Sigmoid colon (tissue), 7 donors: ENCODE data around the gene LENG9. TPM values are rescaled to one million over a fixed set of nuclear protein-coding genes. Genes with fewer than 3 reads are reported as not detected.
"Not testable (repeated sequence)": the region's sequence is repeated elsewhere in the genome, so short reads cannot be mapped to it uniquely, and the experiment has no call there.

ENCODE experiments used
- DNase-seq: peaks from one replicate; pipeline ENCODE4 v3.0.0-alpha.2; 2019
- H3K27ac ChIP-seq, 4 donors: fragments of 200-600 bp; sonication (generic); one replicate each; pipeline ENCODE4 v1.5.1; 2016 to 2019; ENCODE audit warnings: mild to moderate bottlenecking in 1 of 4
- H3K27me3 ChIP-seq, 3 donors: fragments of 200-600 bp; sonication (generic); one replicate each; pipeline ENCODE4 v1.5.1; 2019; ENCODE audit warnings: mild to moderate bottlenecking in 1 of 3
- H3K36me3 ChIP-seq, 4 donors: fragments of 200-600 bp; sonication (generic); one replicate each; pipeline ENCODE4 v1.5.1; 2016 to 2019
- H3K4me1 ChIP-seq, 4 donors: fragments of 200-600 bp; sonication (generic); one replicate each; pipeline ENCODE4 v1.5.1; 2017 to 2019
- H3K4me3 ChIP-seq, 4 donors: fragments of 200-600 bp; sonication (generic); one replicate each; pipeline ENCODE4 v1.5.1; 2017 to 2019; ENCODE audit warnings: mild to moderate bottlenecking in 2 of 4, moderate library complexity in 1 of 4
- H3K9me3 ChIP-seq, 4 donors: fragments of 200-600 bp in 3 of 4; sonication (generic) in 3 of 4; one replicate each; pipeline versions ENCODE4 v1.5.1 to v1.6.1; 2013 to 2019
- CTCF ChIP-seq, 4 experiments: fragments of 450-650 bp in 3 of 4; fragments of 200-600 bp in 1 of 4; IDR thresholded peaks; one replicate each; pipeline ENCODE4 v1.5.1; 2016 to 2019; ENCODE audit warnings: antibody characterized with exemption in 4 of 4, mild to moderate bottlenecking in 3 of 4, moderate library complexity in 2 of 4
- EP300 ChIP-seq, 4 donors: sonication (generic); formaldehyde crosslinking; IDR thresholded peaks; one replicate each; pipeline ENCODE4 v1.6.1; 2017; ENCODE audit warnings: antibody characterized with exemption in 4 of 4
- POLR2A ChIP-seq, 2 donors: fragments of 450-650 bp; IDR thresholded peaks; one replicate each; pipeline ENCODE4 v1.6.1; 2016; ENCODE audit warnings: antibody characterized with exemption in 2 of 2, mild to moderate bottlenecking in 2 of 2, moderate library complexity in 2 of 2
- POLR2AphosphoS5 ChIP-seq, 4 donors: sonication (generic); formaldehyde crosslinking; IDR thresholded peaks; one replicate each; pipeline ENCODE4 v1.6.1; 2017; ENCODE audit warnings: antibody characterized with exemption in 4 of 4
- WGBS, 2 donors: extraction: QIAGEN DNeasy Blood & Tissue Kit; methylation state at CpG; one replicate each; pipeline ENCODE4 v1.1.7; 2013; 5-methylcytosine and 5-hydroxymethylcytosine counted together
- intact Hi-C: fragments of 100-400 bp; cut with DNase I; formaldehyde crosslinking; loops from one replicate; pipeline ENCODE4 v1.15.1; 2023
- polyA plus RNA-seq, 3 donors: library from polyadenylated mRNA; stranded (reverse); fragments of 200-250 nt; gene quantifications; one replicate each; pipeline ENCODE4 v1.2.3, GENCODE V29; 2013
- total RNA-seq, 4 donors: library from RNA; depleted of rRNA; stranded (reverse); fragments of >200 nt; gene quantifications; one replicate each; pipeline ENCODE4 v1.1.0, GENCODE V29; 2016
- donor health status: healthy with polysubstance abuse.
- donor health status: Bipolar disorder and iron deficiency.
- donor health status: healthy.

Gene LENG9
- total and polyA plus RNA-seq, 7 donors: 2.5 to 14.8 (median 7.8) TPM

- Histone ChIP-seq H3K27ac (no peak within 1 kb of the TSS), H3K36me3 (no peaks in the 10 kb centered on the region), H3K9me3 (no peaks in the 10 kb centered on the region), H3K27me3 (peaks cover 0 to 11% (median 0%) of the 10 kb centered on the region in 3 donors), H3K4me1 (no peaks in the 10 kb centered on the region), H3K4me3 (no peak within 1 kb of the TSS)
- intact Hi-C loops: no loop called here
- no peak for DNase-seq
- 63 to 75% methylated on average over 14 of the region's 14 CpGs for WGBS, 2 donors
- no peak for TF ChIP-seq POLR2AphosphoS5 (IDR thresholded peaks at IDR 0.05)
- TF ChIP-seq POLR2A (IDR thresholded peaks at IDR 0.05): no peak
- TF ChIP-seq CTCF (IDR thresholded peaks at IDR 0.05): no peak
- no peak for TF ChIP-seq EP300 (IDR thresholded peaks at IDR 0.05)
Measured at GRCh38 chr19:54502518-54503048, 39.0 kb upstream of the LENG9 start, which contains the start of gene LAIR2. LAIR2 (plus strand) TSS chr19:54502831; CDS start chr19:54502919, 88 bp downstream.

- H3K4me1 ChIP-seq, H3K36me3 ChIP-seq, H3K4me3 ChIP-seq, DNase-seq, intact Hi-C loops, H3K27ac ChIP-seq, H3K9me3 ChIP-seq: not testable (repeated sequence)
- H3K27me3 ChIP-seq: peaks cover 0 to 24% (median 0%) of the 10 kb centered on the region in 3 donors
- 75 to 82% methylated on average over 9 of the region's 9 CpGs for WGBS, 2 donors
Measured at GRCh38 chr19:54498451-54498772, 34.8 kb upstream of the LENG9 start.

- DNase-seq, H3K27ac ChIP-seq, H3K9me3 ChIP-seq, H3K4me3 ChIP-seq, H3K4me1 ChIP-seq, H3K36me3 ChIP-seq, intact Hi-C loops: not testable (repeated sequence)
- peaks cover 0 to 26% (median 0%) of the 10 kb centered on the region in 3 donors for H3K27me3 ChIP-seq
- WGBS, 2 donors: 57 to 72% methylated on average over 8 to 9 of the region's 15 CpGs
Measured at GRCh38 chr19:54497747-54498450, 34.3 kb upstream of the LENG9 start.

DNA sequence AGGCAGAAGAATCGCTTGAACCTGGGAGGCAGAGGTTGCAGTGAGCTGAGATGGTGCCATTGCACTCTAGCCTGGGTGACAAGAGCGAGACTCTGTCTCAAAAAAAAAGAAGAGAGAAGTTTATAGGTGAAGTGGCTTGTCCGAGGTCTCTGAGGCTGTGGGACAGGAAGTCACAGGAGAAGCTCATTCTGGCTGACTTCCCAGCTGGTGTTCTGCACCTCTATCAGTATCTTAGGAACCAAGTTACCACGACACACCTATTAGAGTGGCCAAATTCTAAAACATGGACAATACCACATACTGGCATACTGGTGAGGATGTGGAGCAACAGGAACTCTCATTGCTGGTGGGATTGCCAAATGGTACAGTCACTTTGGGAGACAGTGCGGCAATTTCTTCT is 31.7 kb upstream of the LENG9 start:
- H3K9me3 ChIP-seq, H3K4me1 ChIP-seq, H3K27ac ChIP-seq, H3K4me3 ChIP-seq, H3K36me3 ChIP-seq, DNase-seq, intact Hi-C loops: not testable (repeated sequence)
- peaks cover 0 to 26% (median 0%) of the 10 kb centered on the region in 3 donors for H3K27me3 ChIP-seq
- 64 to 65% methylated on average over 5 of the region's 5 CpGs for WGBS, 2 donors

GRCh38 chr19:54493967-54494585 is 30.5 kb upstream of the LENG9 start:
- TF ChIP-seq EP300 (IDR thresholded peaks at IDR 0.05) (no peak), POLR2A (IDR thresholded peaks at IDR 0.05) (no peak), CTCF (IDR thresholded peaks at IDR 0.05) (no peak), POLR2AphosphoS5 (IDR thresholded peaks at IDR 0.05) (no peak)
- DNase-seq: no peak
- Histone ChIP-seq H3K4me1 (no peaks in the 10 kb centered on the region), H3K4me3 (no peak overlapping the region), H3K27me3 (peaks cover 0 to 26% (median 0%) of the 10 kb centered on the region in 3 donors), H3K27ac (no peak overlapping the region), H3K9me3 (no peaks in the 10 kb centered on the region), H3K36me3 (no peaks in the 10 kb centered on the region)
- 76 to 77% methylated on average over 10 of the region's 10 CpGs for WGBS, 2 donors
- intact Hi-C loops: no loop called here

- DNase-seq, H3K27ac ChIP-seq, H3K4me3 ChIP-seq, intact Hi-C loops, H3K9me3 ChIP-seq, H3K4me1 ChIP-seq, H3K36me3 ChIP-seq: not testable (repeated sequence)
- H3K27me3 ChIP-seq: peaks cover 0 to 26% (median 0%) of the 10 kb centered on the region in 3 donors
- 79 to 90% methylated on average over 5 of the region's 5 CpGs for WGBS, 2 donors
Measured at GRCh38 chr19:54493056-54493455, 29.5 kb upstream of the LENG9 start.
